Sigmoid colon (tissue), 4 donors: ENCODE measurements around the gene MUC22.

Experiments used
- EP300 ChIP-seq, 4 donors: sonication (generic); formaldehyde crosslinking; IDR thresholded peaks; one replicate each; pipeline ENCODE4 v1.6.1; 2017; ENCODE audit warnings: antibody characterized with exemption in 4 of 4
- POLR2A ChIP-seq, 2 donors: fragments of 450-650 bp; IDR thresholded peaks; one replicate each; pipeline ENCODE4 v1.6.1; 2016; ENCODE audit warnings: antibody characterized with exemption in 2 of 2, mild to moderate bottlenecking in 2 of 2, moderate library complexity in 2 of 2
- POLR2AphosphoS5 ChIP-seq, 4 donors: sonication (generic); formaldehyde crosslinking; IDR thresholded peaks; one replicate each; pipeline ENCODE4 v1.6.1; 2017; ENCODE audit warnings: antibody characterized with exemption in 4 of 4
- TF ChIP-seq, protein P1 (sequence below), 4 experiments: fragments of 450-650 bp in 3 of 4; fragments of 200-600 bp in 1 of 4; IDR thresholded peaks; one replicate each; pipeline ENCODE4 v1.5.1; 2016 to 2019; ENCODE audit warnings: antibody characterized with exemption in 4 of 4, mild to moderate bottlenecking in 3 of 4, moderate library complexity in 2 of 4

DNA sequence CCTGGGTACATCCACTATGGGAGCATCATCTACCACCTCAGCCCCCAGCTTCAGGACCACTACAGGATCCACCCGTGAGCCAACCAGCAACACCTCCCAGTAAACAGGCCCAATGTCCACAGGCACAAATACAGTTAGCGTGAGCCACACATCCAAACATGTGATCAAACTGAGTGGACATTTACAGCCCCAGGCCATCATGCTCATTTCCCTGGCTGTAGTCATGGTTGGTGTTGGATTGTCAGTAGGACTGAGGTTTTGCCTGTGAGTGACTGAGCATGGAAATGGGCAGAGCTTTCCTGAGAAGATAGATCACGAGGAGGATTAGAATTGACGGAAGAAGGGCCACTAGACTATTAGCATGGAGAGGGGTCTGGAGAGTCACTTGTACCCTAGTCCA, 37.5 kb upstream of the MUC22 start:
- TF ChIP-seq, protein P1, sequence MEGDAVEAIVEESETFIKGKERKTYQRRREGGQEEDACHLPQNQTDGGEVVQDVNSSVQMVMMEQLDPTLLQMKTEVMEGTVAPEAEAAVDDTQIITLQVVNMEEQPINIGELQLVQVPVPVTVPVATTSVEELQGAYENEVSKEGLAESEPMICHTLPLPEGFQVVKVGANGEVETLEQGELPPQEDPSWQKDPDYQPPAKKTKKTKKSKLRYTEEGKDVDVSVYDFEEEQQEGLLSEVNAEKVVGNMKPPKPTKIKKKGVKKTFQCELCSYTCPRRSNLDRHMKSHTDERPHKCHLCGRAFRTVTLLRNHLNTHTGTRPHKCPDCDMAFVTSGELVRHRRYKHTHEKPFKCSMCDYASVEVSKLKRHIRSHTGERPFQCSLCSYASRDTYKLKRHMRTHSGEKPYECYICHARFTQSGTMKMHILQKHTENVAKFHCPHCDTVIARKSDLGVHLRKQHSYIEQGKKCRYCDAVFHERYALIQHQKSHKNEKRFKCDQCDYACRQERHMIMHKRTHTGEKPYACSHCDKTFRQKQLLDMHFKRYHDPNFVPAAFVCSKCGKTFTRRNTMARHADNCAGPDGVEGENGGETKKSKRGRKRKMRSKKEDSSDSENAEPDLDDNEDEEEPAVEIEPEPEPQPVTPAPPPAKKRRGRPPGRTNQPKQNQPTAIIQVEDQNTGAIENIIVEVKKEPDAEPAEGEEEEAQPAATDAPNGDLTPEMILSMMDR (IDR thresholded peaks at IDR 0.05) = no peak
- TF ChIP-seq POLR2A (IDR thresholded peaks at IDR 0.05) = no peak
- no peak for TF ChIP-seq POLR2AphosphoS5 (IDR thresholded peaks at IDR 0.05)
- TF ChIP-seq EP300 (IDR thresholded peaks at IDR 0.05) = no peak
